ENCODE results near the gene CLEC18A.
"Not testable (repeated sequence)": the region's sequence is repeated elsewhere in the genome, so short reads cannot be mapped to it uniquely, and the experiment has no call there.

CLEC18A gene

DNA sequence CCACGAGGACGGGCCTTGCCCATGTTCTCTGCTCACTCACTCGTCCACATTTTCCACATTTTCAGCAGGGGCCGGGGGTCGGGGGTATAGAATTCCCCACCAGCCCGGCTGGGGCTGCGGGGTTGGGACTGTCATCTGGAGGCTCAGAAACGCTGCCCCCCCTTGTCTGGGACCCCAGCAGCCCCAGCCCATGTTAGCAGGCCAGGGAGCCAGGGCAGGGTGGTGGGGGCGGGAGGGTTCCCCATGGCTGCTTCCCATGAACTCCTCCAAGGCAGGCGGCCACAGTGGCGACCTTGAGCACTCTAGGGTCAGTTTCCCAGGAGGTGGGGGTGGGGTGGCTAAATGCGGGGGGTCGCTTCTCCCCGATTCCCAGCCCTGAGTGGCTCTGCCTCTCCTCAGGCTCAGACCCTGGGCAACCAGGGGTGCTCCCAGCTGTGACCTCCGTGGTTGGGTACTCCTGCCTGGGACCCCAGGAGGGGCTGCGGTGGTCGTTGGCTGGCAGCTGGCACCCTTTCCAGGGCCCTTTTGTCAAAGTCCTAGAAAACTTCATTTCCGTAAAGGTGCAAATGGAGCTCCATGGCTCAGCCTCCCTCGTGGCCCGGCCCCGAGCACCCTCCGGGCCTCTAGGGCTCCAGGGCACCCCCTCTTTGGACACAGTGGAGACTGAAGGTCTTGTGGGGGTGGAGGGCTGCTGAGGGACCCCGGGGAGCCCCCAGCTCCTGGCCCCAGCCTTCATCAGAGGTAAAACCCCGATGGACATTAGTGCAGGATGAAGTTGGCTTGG lies 1.6 kb downstream of the CLEC18A start:
- DNase-seq, result not testable (repeated sequence)

DNA sequence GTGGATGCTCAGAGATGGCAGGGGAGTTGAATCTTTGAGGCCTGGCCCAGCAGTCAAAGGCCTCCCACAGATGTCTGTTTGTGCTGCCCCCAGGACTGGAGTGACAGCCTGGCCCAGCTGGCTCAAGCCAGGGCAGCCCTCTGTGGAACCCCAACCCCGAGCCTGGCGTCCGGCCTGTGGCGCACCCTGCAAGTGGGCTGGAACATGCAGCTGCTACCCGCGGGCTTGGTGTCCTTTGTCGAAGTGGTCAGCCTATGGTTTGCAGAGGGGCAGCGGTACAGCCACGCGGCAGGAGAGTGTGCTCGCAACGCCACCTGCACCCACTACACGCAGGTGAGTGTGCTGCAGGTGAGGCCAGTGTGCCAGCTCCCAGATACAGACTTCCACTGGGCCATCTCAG lies 3.1 kb downstream of the CLEC18A start:
- not testable (repeated sequence) for DNase-seq

DNA sequence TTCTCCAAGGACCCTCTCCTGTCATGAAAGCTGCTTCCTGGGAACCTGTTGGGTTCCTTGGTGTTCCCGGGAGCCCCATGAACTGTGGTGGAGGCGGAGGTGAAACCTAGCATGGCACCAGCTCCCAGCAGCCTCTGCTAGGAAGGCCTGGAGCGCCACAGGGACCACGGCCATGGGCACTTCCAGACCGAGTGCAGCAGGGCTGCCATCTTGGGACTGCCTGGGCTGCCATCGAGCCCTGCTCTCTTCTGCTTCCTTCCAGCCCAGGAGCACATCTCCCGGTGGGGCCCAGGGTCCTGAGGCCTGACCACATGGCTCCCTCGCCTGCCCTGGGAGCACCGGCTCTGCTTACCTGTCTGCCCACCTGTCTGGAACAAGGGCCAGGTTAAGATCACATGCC lies 12.2 kb downstream of the CLEC18A start:
- DNase-seq, result not testable (repeated sequence)

- DNase-seq, result not testable (repeated sequence)
These were observed 14.0 kb downstream of the CLEC18A start for GRCh38 chr16:69964960-69965660.

- not testable (repeated sequence) for DNase-seq
These were observed 14.5 kb downstream of the CLEC18A start for GRCh38 chr16:69965661-69966054.

DNA sequence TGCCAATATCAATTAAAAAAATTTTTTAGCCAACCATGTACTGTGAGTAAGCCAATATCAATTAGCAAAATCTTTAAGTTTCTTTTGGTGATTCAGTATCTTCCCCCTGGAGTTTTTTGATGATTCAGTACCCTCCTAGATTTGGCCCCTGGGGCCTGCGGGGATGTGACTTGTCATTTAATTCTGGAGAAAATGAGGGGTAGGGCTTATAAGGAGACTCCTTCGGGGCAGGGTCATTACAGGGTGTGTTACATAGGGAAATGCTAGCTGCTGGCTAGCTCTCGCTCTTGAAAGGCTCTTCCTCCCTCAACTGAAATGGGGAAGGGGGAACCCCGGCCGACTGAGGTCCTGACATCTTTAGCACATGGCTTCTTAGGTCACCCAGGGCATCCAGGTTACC lies 16.6 kb downstream of the CLEC18A start:
- not testable (repeated sequence) for DNase-seq

DNA sequence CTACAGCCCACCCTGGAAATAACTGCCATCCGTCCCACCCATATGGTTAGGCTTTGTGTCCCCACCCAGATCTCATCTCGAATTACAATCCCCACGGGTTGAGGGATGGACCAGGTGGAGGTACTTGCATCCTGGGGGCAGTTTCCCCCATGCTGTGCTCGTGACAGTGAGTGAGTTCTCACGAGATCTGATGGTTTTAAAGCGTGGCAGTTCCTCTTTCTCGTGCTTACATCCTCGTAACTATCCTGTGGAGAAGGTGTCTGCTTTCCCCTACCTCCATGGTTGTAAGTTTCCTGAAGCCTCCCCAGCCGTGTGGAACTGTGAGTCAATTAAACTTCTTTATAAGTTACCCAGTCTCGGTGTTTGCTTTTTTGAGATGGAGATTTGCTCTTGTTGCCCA lies 17.0 kb downstream of the CLEC18A start:
- DNase-seq, result not testable (repeated sequence)

DNA sequence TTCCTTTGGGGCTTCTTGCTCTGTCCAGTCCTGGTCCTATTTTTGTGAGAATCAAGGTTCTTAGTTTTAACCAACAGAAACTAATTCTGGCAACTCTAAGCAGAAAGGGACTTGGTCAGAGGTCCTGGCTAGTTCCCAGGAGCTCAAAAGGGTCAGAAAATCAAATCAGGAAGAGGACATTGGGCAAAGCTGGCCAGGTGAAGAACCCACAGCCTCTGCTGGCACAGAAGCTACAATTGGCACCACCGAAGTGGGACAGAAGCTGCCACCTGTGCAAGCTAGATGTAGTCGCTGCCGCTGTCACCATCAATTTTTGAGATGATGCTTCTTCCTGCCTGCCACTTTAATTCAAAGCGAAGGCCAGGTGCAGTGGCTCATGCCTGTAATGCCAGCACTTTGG lies 18.5 kb downstream of the CLEC18A start:
- DNase-seq, result not testable (repeated sequence)

DNA sequence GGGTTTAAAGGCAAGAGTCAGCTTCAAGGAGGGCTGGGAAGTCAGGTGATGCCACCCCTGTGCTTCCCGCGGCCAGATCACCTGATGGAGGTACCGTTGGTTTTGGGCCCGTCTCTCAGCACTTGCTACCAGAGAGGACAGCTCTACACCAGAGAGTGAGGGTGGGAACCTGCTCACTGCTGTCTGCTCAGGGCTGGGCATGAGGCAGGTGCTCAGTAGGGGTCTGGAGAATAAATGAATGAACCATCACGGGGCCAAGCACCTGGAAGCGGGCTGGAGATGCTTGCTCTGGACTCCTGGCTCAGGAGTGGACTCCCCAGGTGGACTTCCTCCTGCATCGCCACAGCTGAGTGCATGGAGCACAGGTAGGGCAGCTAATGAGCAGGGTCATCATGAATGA lies 21.0 kb downstream of the CLEC18A start:
- DNase-seq, result not testable (repeated sequence)

DNA sequence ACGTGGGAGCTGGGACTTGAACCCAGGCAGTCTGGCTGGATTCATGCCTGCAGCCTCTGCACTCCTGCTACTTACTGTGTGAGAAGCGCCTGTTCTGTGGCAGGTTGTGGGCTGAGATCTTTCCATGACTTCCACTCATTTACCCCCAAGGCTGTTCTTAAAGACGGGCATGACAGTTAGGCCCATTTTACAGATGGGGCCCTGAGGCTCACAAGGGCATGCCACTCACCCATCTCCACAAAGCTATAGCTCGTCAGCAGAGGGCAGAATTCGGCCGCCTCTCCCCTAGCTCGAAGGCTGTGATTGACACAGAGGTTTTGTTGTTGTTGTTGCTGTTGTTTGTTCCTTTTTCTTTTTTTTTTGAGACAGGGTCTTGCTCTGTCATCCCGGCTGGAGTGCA lies 21.8 kb downstream of the CLEC18A start:
- not testable (repeated sequence) for DNase-seq

DNA sequence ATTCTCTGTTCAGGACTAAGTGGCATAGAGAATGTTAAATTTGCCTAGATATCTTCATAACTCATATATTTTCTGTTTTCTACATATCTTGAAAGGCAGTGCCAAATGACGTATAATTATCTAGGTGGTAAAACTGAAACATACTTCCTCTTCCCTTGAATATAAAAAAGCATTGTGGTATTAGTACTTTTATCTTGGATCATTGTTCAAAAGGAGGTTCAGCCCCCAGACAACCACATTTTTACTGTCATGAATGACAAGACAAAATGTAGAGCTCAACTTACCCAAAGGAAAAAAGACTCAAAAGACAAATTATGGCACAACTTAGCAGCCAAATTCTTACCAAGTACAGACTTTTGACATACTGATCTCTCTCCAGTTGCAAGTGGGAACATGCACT lies 34.1 kb downstream of the CLEC18A start:
- not testable (repeated sequence) for DNase-seq

DNA sequence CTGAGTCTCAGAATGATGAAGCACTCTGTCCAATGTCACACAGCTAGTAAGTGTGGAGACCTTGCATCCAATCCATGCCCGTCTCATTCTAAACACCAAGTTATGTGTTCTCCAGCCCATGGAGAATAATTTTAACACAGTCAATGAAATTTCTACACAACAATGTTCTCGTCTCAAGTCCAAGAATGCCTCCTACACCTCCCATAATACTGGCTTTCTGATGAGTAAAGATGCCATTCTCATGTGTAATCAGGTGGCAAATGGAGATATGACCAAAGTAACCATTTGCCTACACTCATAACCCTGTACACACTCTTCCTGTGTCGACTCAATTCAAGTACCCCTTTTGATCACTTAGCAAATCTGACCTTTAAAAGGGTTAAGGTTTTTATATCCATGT lies 46.8 kb downstream of the CLEC18A start:
- DNase-seq, result not testable (repeated sequence)

DNA sequence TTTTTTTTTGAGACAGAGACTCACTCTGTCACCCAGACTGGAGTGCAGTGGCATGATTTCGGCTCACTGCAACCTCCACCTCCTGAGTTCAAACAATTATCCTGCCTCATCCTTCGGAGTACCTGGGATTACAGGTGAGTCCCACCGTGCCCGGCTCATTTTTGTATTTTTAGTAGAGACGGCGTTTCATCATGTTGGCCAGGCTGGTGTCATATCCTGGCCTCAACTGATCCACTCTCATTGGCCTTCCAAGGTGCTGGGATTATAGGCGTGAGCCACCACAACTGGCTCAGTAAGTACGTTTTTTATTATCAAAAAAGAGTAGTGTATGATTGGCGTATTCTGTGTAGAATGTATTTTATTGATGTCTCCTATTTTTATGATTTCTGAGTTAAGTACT lies 48.7 kb downstream of the CLEC18A start:
- DNase-seq, result not testable (repeated sequence)

DNA sequence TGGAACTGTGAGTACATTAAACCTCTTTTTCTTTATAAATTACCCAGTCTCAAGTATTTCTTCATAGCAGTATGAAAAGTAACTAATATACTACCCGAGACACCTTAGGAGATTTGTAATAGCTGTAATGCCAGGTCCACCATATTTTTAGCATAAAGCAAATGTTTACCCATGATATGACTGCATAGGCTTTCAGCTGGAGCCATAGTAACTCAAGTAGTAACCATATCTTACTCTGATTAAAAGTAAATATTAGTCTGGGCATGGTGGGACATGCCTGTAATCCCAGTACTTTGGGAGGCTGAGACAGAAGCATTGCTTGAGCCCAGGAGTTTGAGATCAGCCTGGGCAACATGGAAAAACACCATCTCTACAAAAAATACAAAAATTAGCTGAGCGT lies 52.4 kb downstream of the CLEC18A start:
- not testable (repeated sequence) for DNase-seq

DNA sequence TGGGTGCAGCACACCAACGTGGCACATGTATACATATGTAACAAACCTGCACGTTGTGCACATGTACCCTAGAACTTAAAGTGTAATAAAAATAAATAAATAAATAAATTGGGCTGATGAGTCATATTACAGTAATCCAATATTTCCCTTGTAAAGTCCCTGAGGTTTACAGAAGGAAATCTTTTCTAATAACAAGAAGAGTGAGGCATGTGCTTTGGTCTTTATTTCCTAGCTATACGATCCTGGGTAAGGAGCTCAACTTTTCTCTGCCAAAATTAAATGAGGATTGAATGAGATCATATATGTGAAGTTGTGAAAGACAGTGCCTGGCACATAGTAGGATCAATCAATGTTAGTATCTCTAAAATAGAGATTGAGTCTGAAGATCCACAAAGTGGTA lies 57.5 kb downstream of the CLEC18A start:
- DNase-seq, result not testable (repeated sequence)

GRCh38 chr16:70010615-70011014 lies 59.5 kb downstream of the CLEC18A start:
- not testable (repeated sequence) for DNase-seq

DNA sequence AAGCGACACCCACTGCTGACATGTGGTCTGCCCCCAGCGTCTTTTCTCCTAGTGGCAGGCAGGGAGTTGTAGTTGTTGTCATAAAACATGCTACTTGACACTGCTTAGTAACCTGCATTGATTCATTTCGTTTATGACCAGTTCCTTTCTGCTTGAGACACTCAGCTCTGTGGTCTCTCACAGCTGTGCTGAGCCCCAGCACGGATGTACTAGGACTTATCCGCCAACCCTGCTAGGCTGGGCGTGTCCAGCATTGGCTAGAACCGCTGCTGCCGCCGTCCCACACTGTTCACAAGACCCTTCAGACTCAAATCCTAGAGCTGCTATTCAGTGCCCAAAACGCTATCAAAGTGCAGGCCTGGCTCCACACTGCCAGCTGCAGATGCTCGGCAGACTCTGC lies 60.0 kb downstream of the CLEC18A start:
- not testable (repeated sequence) for DNase-seq

- not testable (repeated sequence) for DNase-seq
These were observed 61.2 kb downstream of the CLEC18A start for GRCh38 chr16:70012354-70012753.

DNA sequence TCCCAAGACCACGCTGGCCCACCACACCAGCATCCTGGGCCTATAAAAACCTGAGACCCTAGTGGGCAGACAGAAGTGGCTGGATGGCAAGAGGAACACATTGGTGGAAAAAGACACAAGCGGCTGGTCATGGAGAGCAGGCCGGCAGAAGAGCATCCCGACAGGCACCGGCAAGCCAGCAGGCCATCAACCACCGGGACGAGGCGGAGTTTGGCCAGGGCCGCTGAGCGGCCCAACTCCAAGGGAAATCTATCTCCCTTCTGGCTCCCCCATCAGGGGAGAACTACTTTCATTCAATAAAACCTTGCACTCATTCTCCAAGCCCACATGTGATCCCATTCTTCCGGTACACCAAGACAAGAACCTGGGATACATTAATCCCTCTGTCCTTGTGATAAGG lies 61.8 kb downstream of the CLEC18A start:
- not testable (repeated sequence) for DNase-seq
